Stimulated activated CD4-positive, alpha-beta T cell treated with anti-CD3 and anti-CD28 coated beads, Interleukin-12 subunit alpha, Interleukin-12 subunit beta, amount 100 ng/mL, for 4 hours (primary cell): Measurements from ENCODE around the gene GDPD2.

Experiments
- DNase-seq: peaks from one replicate; pipeline ENCODE4 v3.0.0-alpha.2; 2020

Gene GDPD2

GRCh38 chrX:70477734-70478075 is 54.6 kb downstream of the GDPD2 start:
- DNase-seq: no peak

GRCh38 chrX:70478526-70479245 is 55.6 kb downstream of the GDPD2 start:
- no peak for DNase-seq

- DNase-seq: no peak
Observed at GRCh38 chrX:70479247-70479921, 56.3 kb downstream of the GDPD2 start.

GRCh38 chrX:70479922-70480659 is 57.0 kb downstream of the GDPD2 start:
- no peak for DNase-seq

GRCh38 chrX:70480660-70481018 is 57.5 kb downstream of the GDPD2 start:
- DNase-seq: no peak

GRCh38 chrX:70481471-70482270 is 58.6 kb downstream of the GDPD2 start:
- no peak for DNase-seq

GRCh38 chrX:70482300-70482699 is 59.2 kb downstream of the GDPD2 start:
- DNase-seq: no peak
